Panc1 (cell line): Measurements from ENCODE around the gene FCMR. TPM values are rescaled to one million over a fixed set of nuclear protein-coding genes. Genes with fewer than 3 reads are reported as not detected.

ENCODE experiments used
- ATAC-seq: fragments of 200-7000 bp; cut with Tn5 transposase; 2 replicates; pipeline ENCODE4 v1.9.1; 2020; ENCODE audit warnings: mild to moderate bottlenecking, moderate library complexity
- BruUV-seq: library from RNA; stranded (reverse); fragments of 400-500 nt; replicated peaks from 2 replicates; lab custom pipeline; 2021; lab: Mats Ljungman, UMichigan
- CTCF ChIA-PET: fragments of 300-600 bp; sonication (Branson Sonifier 250); formaldehyde crosslinking; loops from one replicate; lab custom pipeline; 2022; ENCODE audit warnings: antibody characterized with exemption; lab: Charles Lee
- POLR2A ChIA-PET: fragments of 300-600 bp; sonication (Branson Sonifier 250); formaldehyde crosslinking; loops from one replicate; lab custom pipeline; 2022; ENCODE audit warnings: antibody characterized with exemption; lab: Charles Lee
- DNase-seq: peaks from one replicate; pipeline ENCODE4 v3.0.0-alpha.2; 2010; ENCODE audit warnings: low read depth, low spot score
- H3K27ac ChIP-seq: 2 replicates; pipeline ENCODE4 v1.5.1; 2011; ENCODE audit warnings: mild to moderate bottlenecking, low read length, inconsistent platforms
- H3K27me3 ChIP-seq: fragments of 200-500 bp; sonication (Bioruptor generic); 2 replicates; pipeline ENCODE4 v1.6.0; 2014; ENCODE audit warnings: low read length, inconsistent platforms; ENCODE audit not compliant: control insufficient read depth, insufficient read depth
- H3K36me3 ChIP-seq: fragments of 200-500 bp; sonication (Bioruptor generic); 2 replicates; pipeline ENCODE4 v1.5.1; 2014; ENCODE audit warnings: inconsistent platforms, mild to moderate bottlenecking, low read length, moderate library complexity; ENCODE audit not compliant: control insufficient read depth, insufficient read depth
- H3K4me1 ChIP-seq: 2 replicates; pipeline ENCODE4 v1.5.1; 2011; ENCODE audit warnings: inconsistent platforms, mild to moderate bottlenecking, low read length, moderate library complexity; ENCODE audit not compliant: control insufficient read depth, insufficient read depth
- H3K4me3 ChIP-seq, 2 experiments: 2 replicates each; pipeline ENCODE4 v1.5.1; 2011 to 2012; ENCODE audit warnings: low read depth in 2 of 2, low read length in 2 of 2, mild to moderate bottlenecking in 2 of 2, inconsistent platforms in 1 of 2, moderate library complexity in 1 of 2
- H3K9me3 ChIP-seq: fragments of 200-500 bp; sonication (Bioruptor generic); 2 replicates; pipeline ENCODE4 v1.5.1; 2014; ENCODE audit warnings: low read depth, mild to moderate bottlenecking, inconsistent platforms, low read length, moderate library complexity; ENCODE audit not compliant: control insufficient read depth, insufficient read depth
- CTCF ChIP-seq: fragments of 450-650 bp; IDR thresholded peaks from 2 replicates; pipeline ENCODE4 v1.5.1; 2017; ENCODE audit warnings: mild to moderate bottlenecking
- POLR2AphosphoS5 ChIP-seq: IDR thresholded peaks from 2 replicates; pipeline ENCODE4 v1.6.1; 2012; ENCODE audit warnings: mild to moderate bottlenecking, low read depth, low read length, moderate library complexity
- REST ChIP-seq, 2 experiments: IDR thresholded peaks; 2 replicates each; pipeline ENCODE4 v1.6.1; 2011 to 2012; ENCODE audit warnings: low read depth in 2 of 2, control low read depth in 1 of 2, low read length in 1 of 2, mild to moderate bottlenecking in 1 of 2, moderate library complexity in 1 of 2; ENCODE audit not compliant: insufficient read depth in 1 of 2
- SIN3A ChIP-seq: IDR thresholded peaks from 2 replicates; pipeline ENCODE4 v1.6.1; 2012; ENCODE audit warnings: low read depth, mild to moderate bottlenecking, low read length, moderate library complexity, borderline replicate concordance; ENCODE audit not compliant: insufficient read depth
- TCF7L2 ChIP-seq: IDR thresholded peaks from 2 replicates; pipeline ENCODE4 v1.6.1; 2011; ENCODE audit warnings: mild to moderate bottlenecking, low read depth, low read length, inconsistent platforms
- in situ Hi-C: cut with HindIII; loops from 2 replicates; pipeline ENCODE4 v1.10.0; 2016; ENCODE audit warnings: low sequenced_read_pairs, low pct_unique_long_range_greater_than_20kb
- intact Hi-C: fragments of 100-400 bp; cut with micrococcal nuclease; formaldehyde crosslinking; loops from one replicate; pipeline ENCODE4 v1.10.0; 2022; ENCODE audit not compliant: unreplicated experiment
- total RNA-seq: library from RNA; stranded (reverse); gene quantifications from one replicate; pipeline ENCODE4 v1.2.1, GENCODE V29; 2021; ENCODE audit not compliant: unreplicated experiment

FCMR gene
- total RNA-seq, 1 experiment from 2014 or later = 0.41 TPM

- H3K27ac ChIP-seq = no peak overlapping the region
- H3K9me3 ChIP-seq = no peaks in the 10 kb centered on the region
- H3K4me3 ChIP-seq = no peak overlapping the region
- ChIA-PET CTCF (no interaction called here), POLR2A (no interaction called here)
- in situ Hi-C loops (no loop called here), intact Hi-C loops (no loop called here)
- H3K4me1 ChIP-seq = no peaks in the 10 kb centered on the region
- TF ChIP-seq SIN3A = no peak
- TF ChIP-seq CTCF = no peak
- no peak for TF ChIP-seq POLR2AphosphoS5
- TF ChIP-seq TCF7L2 = no peak
- no peak for TF ChIP-seq REST (IDR thresholded peaks at IDR 0.05; ENCODE audit: insufficient read depth in 1 of 2, low read depth in 2 of 2, low read length in 1 of 2)
- no peaks in the 10 kb centered on the region for H3K27me3 ChIP-seq
- BruUV-seq = no TSS peak
- DNase-seq (no peak), ATAC-seq (no peak)
- H3K36me3 ChIP-seq = no peaks in the 10 kb centered on the region
Measured at GRCh38 chr1:206955476-206956451, 34.0 kb upstream of the FCMR start.

GRCh38 chr1:206954459-206955342 lies 33.0 kb upstream of the FCMR start:
- intact Hi-C loops (no loop called here), in situ Hi-C loops (no loop called here)
- POLR2A ChIA-PET = no interaction called here
- Histone ChIP-seq H3K4me3 (no peak overlapping the region), H3K36me3 (no peaks in the 10 kb centered on the region), H3K9me3 (no peaks in the 10 kb centered on the region), H3K27ac (no peak overlapping the region), H3K27me3 (no peaks in the 10 kb centered on the region), H3K4me1 (no peaks in the 10 kb centered on the region)
- no peak for ATAC-seq
- no TSS peak for BruUV-seq
- CTCF ChIA-PET = no interaction called here
- TF ChIP-seq REST (IDR thresholded peaks at IDR 0.05; ENCODE audit: insufficient read depth in 1 of 2, low read depth in 2 of 2, low read length in 1 of 2) (no peak), CTCF (no peak), TCF7L2 (no peak), POLR2AphosphoS5 (no peak), SIN3A (no peak)
- DNase-seq = no peak
